Measurements from ENCODE around the gene SLC5A10.

GRCh38 chr17:18944646-18945045, 7.3 kb upstream of the SLC5A10 start:
- TF ChIP-seq, protein P1, sequence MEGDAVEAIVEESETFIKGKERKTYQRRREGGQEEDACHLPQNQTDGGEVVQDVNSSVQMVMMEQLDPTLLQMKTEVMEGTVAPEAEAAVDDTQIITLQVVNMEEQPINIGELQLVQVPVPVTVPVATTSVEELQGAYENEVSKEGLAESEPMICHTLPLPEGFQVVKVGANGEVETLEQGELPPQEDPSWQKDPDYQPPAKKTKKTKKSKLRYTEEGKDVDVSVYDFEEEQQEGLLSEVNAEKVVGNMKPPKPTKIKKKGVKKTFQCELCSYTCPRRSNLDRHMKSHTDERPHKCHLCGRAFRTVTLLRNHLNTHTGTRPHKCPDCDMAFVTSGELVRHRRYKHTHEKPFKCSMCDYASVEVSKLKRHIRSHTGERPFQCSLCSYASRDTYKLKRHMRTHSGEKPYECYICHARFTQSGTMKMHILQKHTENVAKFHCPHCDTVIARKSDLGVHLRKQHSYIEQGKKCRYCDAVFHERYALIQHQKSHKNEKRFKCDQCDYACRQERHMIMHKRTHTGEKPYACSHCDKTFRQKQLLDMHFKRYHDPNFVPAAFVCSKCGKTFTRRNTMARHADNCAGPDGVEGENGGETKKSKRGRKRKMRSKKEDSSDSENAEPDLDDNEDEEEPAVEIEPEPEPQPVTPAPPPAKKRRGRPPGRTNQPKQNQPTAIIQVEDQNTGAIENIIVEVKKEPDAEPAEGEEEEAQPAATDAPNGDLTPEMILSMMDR (conservative IDR thresholded peaks at IDR 0.05; ENCODE audit: low read depth in 2 of 2) = no peak
- no peak for TF ChIP-seq POLR2AphosphoS5 (IDR thresholded peaks at IDR 0.05; ENCODE audit: low read depth)
- TF ChIP-seq REST (IDR thresholded peaks at IDR 0.05; ENCODE audit: unreplicated experiment) = no peak
- no peak for TF ChIP-seq EZH2phosphoT487 (IDR thresholded peaks at IDR 0.05; ENCODE audit: unreplicated experiment)
- TF ChIP-seq JUNB (IDR thresholded peaks at IDR 0.05; ENCODE audit: unreplicated experiment) = no peak
- TF ChIP-seq CREB1 (CRISPR knock-in tag; IDR thresholded peaks at IDR 0.05; ENCODE audit: low read depth) = no peak
- TF ChIP-seq EZH2 (IDR thresholded peaks at IDR 0.05; ENCODE audit: low read depth, unreplicated experiment) = no peak
- TF ChIP-seq, protein P2, sequence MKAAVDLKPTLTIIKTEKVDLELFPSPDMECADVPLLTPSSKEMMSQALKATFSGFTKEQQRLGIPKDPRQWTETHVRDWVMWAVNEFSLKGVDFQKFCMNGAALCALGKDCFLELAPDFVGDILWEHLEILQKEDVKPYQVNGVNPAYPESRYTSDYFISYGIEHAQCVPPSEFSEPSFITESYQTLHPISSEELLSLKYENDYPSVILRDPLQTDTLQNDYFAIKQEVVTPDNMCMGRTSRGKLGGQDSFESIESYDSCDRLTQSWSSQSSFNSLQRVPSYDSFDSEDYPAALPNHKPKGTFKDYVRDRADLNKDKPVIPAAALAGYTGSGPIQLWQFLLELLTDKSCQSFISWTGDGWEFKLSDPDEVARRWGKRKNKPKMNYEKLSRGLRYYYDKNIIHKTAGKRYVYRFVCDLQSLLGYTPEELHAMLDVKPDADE (IDR thresholded peaks at IDR 0.05) = no peak
- TF ChIP-seq ZNF462 (CRISPR knock-in tag; IDR thresholded peaks at IDR 0.05) = no peak
- no peak for TF ChIP-seq NANOG (IDR thresholded peaks at IDR 0.05; ENCODE audit: borderline replicate concordance)
- TF ChIP-seq STAT1 (IDR thresholded peaks at IDR 0.05; ENCODE audit: unreplicated experiment) = no peak
- TF ChIP-seq ZNF331 (CRISPR knock-in tag; IDR thresholded peaks at IDR 0.05; ENCODE audit: low read depth) = no peak
- no peak for TF ChIP-seq ZNF114 (CRISPR knock-in tag; IDR thresholded peaks at IDR 0.05)

Data from GM23338 (cell line).